AG10803 (cell line): Measurements from ENCODE around the gene TGFBR1.

Experiments
- DNase-seq: peaks from one replicate; pipeline ENCODE4 v3.0.0; 2010; ENCODE audit warnings: low read depth
- H3K4me3 ChIP-seq: 2 replicates; pipeline ENCODE4 v1.5.1; 2011; ENCODE audit warnings: mild to moderate bottlenecking, low read length, control low read depth
- TF ChIP-seq, protein P1 (sequence below): conservative IDR thresholded peaks from 2 replicates; pipeline ENCODE4 v1.5.1; 2011; ENCODE audit warnings: mild to moderate bottlenecking, low read length, control low read depth, inconsistent platforms

The TGFBR1 gene

GRCh38 chr9:99101271-99101670 lies 3.6 kb upstream of the TGFBR1 start:
- no peak overlapping the region for H3K4me3 ChIP-seq
- TF ChIP-seq, protein P1, sequence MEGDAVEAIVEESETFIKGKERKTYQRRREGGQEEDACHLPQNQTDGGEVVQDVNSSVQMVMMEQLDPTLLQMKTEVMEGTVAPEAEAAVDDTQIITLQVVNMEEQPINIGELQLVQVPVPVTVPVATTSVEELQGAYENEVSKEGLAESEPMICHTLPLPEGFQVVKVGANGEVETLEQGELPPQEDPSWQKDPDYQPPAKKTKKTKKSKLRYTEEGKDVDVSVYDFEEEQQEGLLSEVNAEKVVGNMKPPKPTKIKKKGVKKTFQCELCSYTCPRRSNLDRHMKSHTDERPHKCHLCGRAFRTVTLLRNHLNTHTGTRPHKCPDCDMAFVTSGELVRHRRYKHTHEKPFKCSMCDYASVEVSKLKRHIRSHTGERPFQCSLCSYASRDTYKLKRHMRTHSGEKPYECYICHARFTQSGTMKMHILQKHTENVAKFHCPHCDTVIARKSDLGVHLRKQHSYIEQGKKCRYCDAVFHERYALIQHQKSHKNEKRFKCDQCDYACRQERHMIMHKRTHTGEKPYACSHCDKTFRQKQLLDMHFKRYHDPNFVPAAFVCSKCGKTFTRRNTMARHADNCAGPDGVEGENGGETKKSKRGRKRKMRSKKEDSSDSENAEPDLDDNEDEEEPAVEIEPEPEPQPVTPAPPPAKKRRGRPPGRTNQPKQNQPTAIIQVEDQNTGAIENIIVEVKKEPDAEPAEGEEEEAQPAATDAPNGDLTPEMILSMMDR: no peak

DNA sequence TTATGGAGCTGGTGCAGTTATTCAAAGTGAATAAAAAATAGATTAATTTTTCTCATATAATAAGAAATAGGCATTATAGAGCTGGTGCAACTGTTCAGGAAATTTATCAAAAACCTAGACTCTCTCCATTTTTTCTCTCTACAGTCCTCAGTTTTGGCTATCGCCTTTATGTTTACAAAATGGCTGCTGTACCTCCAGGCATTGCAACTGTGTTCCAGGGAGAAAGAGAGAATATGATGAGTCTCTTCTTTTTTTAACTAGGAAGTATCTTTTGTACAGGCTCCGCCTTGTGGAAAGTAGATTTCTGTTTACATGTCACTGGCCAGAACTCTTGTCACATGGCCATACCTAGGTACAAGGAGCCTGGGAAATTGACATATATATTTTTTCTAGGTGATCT lies 3.1 kb upstream of the TGFBR1 start:
- TF ChIP-seq, protein P1: no peak

More at GRCh38 chr9:99101271-99101670, 3.6 kb upstream of the TGFBR1 start:
- no peak for DNase-seq

DNA sequence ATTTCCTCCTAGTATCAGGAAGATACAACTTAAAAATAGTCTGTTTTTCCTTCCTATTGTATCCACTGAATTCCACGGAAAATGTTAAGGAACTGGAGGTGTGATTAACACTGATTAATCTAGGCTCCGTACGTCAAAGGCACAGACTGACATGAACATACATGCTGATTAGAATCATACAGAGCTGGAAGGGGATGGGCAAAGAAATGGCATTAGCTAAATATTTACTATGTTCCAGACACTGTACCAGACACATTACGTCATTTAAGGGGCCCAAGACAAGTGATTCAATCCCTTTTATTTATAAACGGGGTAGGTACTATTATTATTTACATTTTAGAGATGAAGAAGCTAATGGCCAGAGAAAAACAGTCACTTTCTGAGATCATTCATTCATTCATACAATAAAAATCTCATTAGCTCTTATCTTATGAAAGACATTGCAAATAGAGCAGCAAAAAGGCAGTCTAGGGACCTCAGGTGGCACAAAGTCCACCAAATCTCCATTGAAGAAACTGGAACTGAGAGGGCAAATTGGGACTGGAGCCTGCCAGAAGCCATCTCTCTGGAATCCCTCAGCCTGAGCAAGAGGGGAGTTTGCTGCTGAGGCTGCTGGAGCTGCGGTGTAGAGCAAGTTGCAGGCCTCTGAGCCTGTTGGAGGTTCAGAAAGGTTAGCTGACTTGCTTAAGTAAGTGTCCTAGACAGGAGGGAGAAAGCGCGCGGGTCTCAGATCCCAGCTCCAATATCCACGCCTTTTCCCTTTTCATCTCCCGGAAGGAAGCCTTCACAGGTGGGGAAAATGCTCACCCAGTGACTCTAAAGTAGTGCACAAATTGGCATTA lies 1.6 kb upstream of the TGFBR1 start:
- no peak for DNase-seq
- H3K4me3 ChIP-seq: peak overlapping the region; percentile 2; the same call in 1 of the 2 replicates
- TF ChIP-seq, protein P1: no peak

More for the DNA sequence above, 3.1 kb upstream of the TGFBR1 start:
- H3K4me3 ChIP-seq: no peak overlapping the region
- no peak for DNase-seq

DNA sequence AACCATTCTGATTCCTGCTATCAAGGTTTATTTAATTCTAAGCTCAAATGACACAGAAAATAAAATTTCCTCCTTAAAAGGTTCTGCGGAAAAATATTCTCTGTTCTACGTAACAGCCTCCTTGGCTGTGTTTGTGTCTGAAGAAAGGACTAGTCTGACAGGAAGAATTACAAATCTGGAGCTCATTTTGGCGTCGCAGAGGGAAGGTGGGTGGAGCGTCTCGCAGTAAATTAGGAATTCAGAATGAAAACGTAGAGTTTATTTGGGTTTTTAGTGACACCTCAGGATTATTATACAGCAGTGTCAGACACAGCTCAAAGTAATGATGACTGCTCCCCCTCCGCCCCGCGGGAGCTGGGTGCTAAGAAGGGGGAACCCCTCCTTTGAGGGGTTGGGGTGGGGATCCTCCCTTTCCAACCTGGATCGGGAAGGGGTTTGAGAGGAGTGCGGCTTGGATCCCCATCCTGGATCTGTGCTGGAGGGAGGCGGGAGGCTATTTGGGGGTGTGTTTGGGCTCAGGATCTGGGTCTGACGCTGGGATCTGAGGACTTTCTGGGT lies 933 bp upstream of the TGFBR1 start:
- peak; percentile 67 for DNase-seq
- TF ChIP-seq, protein P1: no peak
- peak overlapping the region; percentile 63 for H3K4me3 ChIP-seq

DNA sequence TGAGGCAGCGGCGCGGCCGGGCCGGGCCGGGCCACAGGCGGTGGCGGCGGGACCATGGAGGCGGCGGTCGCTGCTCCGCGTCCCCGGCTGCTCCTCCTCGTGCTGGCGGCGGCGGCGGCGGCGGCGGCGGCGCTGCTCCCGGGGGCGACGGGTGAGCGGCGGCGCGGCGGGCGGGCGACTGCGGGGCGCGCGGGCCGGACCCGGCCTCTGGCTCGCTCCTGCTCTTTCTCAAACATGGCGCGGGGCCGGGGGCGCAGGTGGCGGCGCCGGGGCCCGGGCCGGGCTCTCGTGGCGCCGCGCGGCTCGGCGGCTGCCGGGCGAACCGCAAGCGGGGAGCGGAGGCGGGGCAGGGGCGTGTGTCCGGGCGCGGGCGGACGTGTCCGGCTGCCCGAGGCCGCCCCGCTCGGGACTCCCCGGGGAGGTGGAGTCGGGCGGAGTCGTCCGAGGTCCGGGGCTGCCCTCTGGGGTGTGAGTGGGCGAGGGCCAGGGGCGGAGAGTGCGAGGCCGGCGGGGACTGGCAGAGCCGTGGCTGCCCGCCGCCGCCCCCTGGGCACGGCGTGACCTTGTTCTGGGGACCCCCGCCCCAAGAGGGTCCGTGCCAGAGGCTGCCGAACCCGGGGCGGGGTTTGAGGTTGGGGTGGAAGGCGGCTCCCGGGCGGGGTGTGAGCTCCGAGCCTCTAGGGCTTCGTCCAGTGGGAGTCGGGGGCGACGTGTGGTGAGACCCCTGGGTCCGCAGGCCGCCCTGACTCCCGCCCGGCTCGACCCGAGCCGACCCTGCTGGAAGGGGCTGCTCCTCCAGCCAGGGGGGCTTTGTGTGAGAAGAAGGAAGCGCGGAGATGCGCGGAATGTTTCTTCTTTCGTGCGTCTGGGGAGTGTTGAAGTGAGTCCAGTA lies 485 bp downstream of the TGFBR1 start:
- peak; percentile 85 for DNase-seq
- TF ChIP-seq, protein P1: no peak
- H3K4me3 ChIP-seq: peak overlapping the region; percentile 84

DNA sequence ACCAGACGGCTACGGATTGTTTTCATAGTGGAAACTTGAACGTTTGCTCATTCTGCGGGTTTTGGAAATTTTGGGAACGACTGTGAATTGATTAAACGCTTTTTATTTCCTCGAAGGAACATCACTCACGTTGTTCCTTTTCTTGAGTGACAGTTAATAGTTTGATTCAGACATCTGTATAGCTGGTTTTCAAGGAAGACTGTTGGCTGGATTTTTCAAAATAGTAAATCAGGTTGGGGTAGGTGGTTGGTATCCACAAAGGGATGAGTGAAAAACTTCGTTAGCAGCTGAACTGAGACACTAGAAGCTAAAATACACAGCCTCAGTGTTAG lies 1.1 kb downstream of the TGFBR1 start:
- DNase-seq: no peak
- TF ChIP-seq, protein P1: no peak
- H3K4me3 ChIP-seq: peak overlapping the region; percentile 84
